Fibroblast of lung (primary cell): ENCODE measurements around the gene OR52J3. TPM values are rescaled to one million over a fixed set of nuclear protein-coding genes. Genes with fewer than 3 reads are reported as not detected.

Source experiments
- DNase-seq, 2 donors: peaks; one replicate each; pipeline versions ENCODE4 v3.0.0 to v3.0.0-alpha.2; 2010; ENCODE audit warnings: low read depth in 2 of 2
- H2AFZ ChIP-seq: 2 replicates; pipeline ENCODE4 v1.5.1; 2012; ENCODE audit warnings: low read length, control low read depth, inconsistent platforms
- H3K27ac ChIP-seq: 2 replicates; pipeline ENCODE4 v1.5.1; 2011; ENCODE audit warnings: low read length, control low read depth; ENCODE audit not compliant: insufficient read depth
- H3K27me3 ChIP-seq: 2 replicates; pipeline ENCODE4 v1.5.1; 2011; ENCODE audit warnings: mild to moderate bottlenecking, low read length; ENCODE audit not compliant: control insufficient read depth, insufficient read depth
- H3K36me3 ChIP-seq: 2 replicates; pipeline ENCODE4 v1.5.1; 2011; ENCODE audit warnings: low read length; ENCODE audit not compliant: control insufficient read depth, insufficient read depth
- H3K4me1 ChIP-seq: 2 replicates; pipeline ENCODE4 v1.5.1; 2011; ENCODE audit warnings: low read length; ENCODE audit not compliant: control insufficient read depth, insufficient read depth; ENCODE audit errors: extremely low read depth
- H3K4me2 ChIP-seq: 2 replicates; pipeline ENCODE4 v1.5.1; 2011; ENCODE audit warnings: low read length, control low read depth; ENCODE audit not compliant: insufficient read depth; ENCODE audit errors: extremely low read depth
- H3K4me3 ChIP-seq, 4 experiments: fragments of 200-600 bp in 1 of 4; sonication (generic) in 1 of 4; replicated peaks in 1 of 4; 2 replicates each; pipeline ENCODE4 v1.5.1; 2011 to 2016; ENCODE audit warnings: low read length in 4 of 4, low read depth in 3 of 4, mild to moderate bottlenecking in 3 of 4, control low read depth in 2 of 4, inconsistent platforms in 1 of 4, mixed read lengths in 1 of 4; ENCODE audit not compliant: insufficient read depth in 1 of 4; ENCODE audit errors: control extremely low read depth in 1 of 4
- H3K79me2 ChIP-seq: 2 replicates; pipeline ENCODE4 v1.5.1; 2012; ENCODE audit warnings: mild to moderate bottlenecking, low read length, inconsistent platforms; ENCODE audit not compliant: control insufficient read depth, insufficient read depth
- H3K9ac ChIP-seq: 2 replicates; pipeline ENCODE4 v1.5.1; 2011; ENCODE audit warnings: mild to moderate bottlenecking, low read length, control low read depth; ENCODE audit not compliant: insufficient read depth
- H3K9me3 ChIP-seq: 2 replicates; pipeline ENCODE4 v1.5.1; 2012; ENCODE audit warnings: low read depth, low read length; ENCODE audit not compliant: control insufficient read depth, insufficient read depth
- H4K20me1 ChIP-seq: 2 replicates; pipeline ENCODE4 v1.5.1; 2011; ENCODE audit warnings: low read length; ENCODE audit not compliant: control insufficient read depth, insufficient read depth; ENCODE audit errors: extremely low read depth
- EZH2 ChIP-seq: IDR thresholded peaks from 2 replicates; pipeline ENCODE4 v1.5.1; 2012; ENCODE audit warnings: low read length, control low read depth, mild to moderate bottlenecking; ENCODE audit errors: missing control alignments
- polyA plus RNA-seq, 2 donors: library from polyadenylated mRNA; depleted of rRNA in 1 of 2; stranded (reverse) in 1 of 2; unstranded in 1 of 2; fragments of >200 nt; gene quantifications; 2 replicates each; pipeline ENCODE4 v1.2.1, GENCODE V29; 2011 to 2012; ENCODE audit warnings: missing spikeins in 1 of 2
- total RNA-seq: library from RNA; depleted of rRNA; stranded (reverse); fragments of >200 nt; gene quantifications from 2 replicates; pipeline ENCODE4 v1.2.1, GENCODE V29; 2014
- TF ChIP-seq, protein P1 (sequence below), 2 donors: IDR thresholded peaks in 1 of 2; conservative IDR thresholded peaks in 1 of 2; 1 replicate in 1 of 2; 2 replicates in 1 of 2; pipeline ENCODE4 v1.5.1; 2011 to 2012; ENCODE audit warnings: low read length in 2 of 2, control low read depth in 1 of 2, inconsistent platforms in 1 of 2, low read depth in 1 of 2, mild to moderate bottlenecking in 1 of 2

The OR52J3 gene
- total and polyA plus RNA-seq, 2 donors (not counting 1 experiment from before 2014, with no cell fraction given), result not detected

GRCh38 chr11:5090668-5091067 lies 44.3 kb downstream of the OR52J3 start:
- no peak overlapping the region for H3K27ac ChIP-seq
- H4K20me1 ChIP-seq, result no peaks in the 10 kb centered on the region
- no peak for DNase-seq
- H3K27me3 ChIP-seq, result no peaks in the 10 kb centered on the region
- H3K36me3 ChIP-seq, result no peaks in the 10 kb centered on the region
- H3K4me1 ChIP-seq, result no peaks in the 10 kb centered on the region
- no peak overlapping the region for H2AFZ ChIP-seq
- no peak overlapping the region for H3K9ac ChIP-seq
- H3K4me3 ChIP-seq, result no peak overlapping the region
- H3K4me2 ChIP-seq, result no peak overlapping the region
- H3K79me2 ChIP-seq, result no peaks in the 10 kb centered on the region
- H3K9me3 ChIP-seq, result no peaks in the 10 kb centered on the region
- TF ChIP-seq, protein P1, sequence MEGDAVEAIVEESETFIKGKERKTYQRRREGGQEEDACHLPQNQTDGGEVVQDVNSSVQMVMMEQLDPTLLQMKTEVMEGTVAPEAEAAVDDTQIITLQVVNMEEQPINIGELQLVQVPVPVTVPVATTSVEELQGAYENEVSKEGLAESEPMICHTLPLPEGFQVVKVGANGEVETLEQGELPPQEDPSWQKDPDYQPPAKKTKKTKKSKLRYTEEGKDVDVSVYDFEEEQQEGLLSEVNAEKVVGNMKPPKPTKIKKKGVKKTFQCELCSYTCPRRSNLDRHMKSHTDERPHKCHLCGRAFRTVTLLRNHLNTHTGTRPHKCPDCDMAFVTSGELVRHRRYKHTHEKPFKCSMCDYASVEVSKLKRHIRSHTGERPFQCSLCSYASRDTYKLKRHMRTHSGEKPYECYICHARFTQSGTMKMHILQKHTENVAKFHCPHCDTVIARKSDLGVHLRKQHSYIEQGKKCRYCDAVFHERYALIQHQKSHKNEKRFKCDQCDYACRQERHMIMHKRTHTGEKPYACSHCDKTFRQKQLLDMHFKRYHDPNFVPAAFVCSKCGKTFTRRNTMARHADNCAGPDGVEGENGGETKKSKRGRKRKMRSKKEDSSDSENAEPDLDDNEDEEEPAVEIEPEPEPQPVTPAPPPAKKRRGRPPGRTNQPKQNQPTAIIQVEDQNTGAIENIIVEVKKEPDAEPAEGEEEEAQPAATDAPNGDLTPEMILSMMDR (conservative IDR thresholded peaks at IDR 0.05 in 1 of 2, IDR thresholded peaks at IDR 0.05 in 1 of 2; ENCODE audit: low read depth in 1 of 2, low read length in 2 of 2), result no peak
- no peak for TF ChIP-seq EZH2

DNA sequence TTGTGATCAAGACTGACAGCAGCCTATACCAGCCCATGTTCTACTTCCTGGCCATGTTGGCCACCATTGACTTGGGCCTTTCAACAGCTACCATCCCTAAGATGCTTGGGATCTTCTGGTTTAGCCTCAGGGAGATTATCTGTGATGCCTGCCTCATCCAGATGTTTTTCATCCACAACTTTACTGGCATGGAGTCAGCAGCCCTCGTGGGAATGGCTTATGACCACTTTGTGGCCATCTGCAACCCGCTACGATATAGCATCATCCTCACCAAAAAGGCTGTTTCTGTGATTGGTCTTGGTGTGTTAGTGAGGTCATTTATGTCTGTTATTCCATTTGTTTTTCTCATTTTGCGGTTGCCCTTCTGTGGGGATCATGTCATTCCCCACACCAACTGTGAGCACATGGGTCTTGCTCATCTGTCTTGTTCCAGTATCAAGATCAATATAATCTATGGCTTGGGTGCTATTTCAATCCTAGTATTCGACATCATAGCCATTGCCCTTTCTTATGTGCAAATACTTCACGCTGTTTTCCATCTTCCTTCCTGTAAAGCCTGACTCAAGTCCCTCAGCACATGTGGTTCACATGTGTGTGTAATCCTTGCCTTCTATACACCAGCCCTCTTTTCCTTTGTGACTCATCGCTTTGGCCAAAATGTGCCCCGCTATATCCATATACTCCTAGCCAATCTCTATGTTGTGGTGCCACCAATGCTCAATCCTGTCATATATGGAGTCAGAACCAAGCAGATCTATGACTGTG lies 46.7 kb downstream of the OR52J3 start:
- TF ChIP-seq, protein P1 (conservative IDR thresholded peaks at IDR 0.05 in 1 of 2, IDR thresholded peaks at IDR 0.05 in 1 of 2; ENCODE audit: low read depth in 1 of 2, low read length in 2 of 2), result no peak
- TF ChIP-seq EZH2, result no peak
- H3K36me3 ChIP-seq, result no peaks in the 10 kb centered on the region
- no peak for DNase-seq

DNA sequence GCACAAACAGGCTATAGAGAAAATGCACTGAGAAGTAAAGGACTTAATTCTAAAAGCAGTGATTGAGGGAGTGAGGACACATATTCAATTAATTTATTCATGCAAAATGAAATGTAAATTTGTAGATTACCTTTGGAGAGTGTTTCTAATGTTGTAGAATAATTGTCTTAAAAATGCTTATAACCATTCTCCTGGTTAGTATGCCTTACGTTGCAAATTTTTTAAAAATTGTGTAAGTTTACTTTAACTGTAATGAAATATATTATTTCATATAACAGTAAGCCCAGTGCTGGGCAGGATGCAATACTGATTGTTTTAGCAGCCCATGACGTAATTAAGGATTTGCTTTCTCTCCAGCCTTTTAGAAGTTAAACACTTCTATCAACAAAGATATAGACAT lies 49.7 kb downstream of the OR52J3 start:
- H4K20me1 ChIP-seq, result no peaks in the 10 kb centered on the region
- H3K9me3 ChIP-seq, result no peaks in the 10 kb centered on the region
- no peak for DNase-seq
- no peak for TF ChIP-seq EZH2
- TF ChIP-seq, protein P1 (conservative IDR thresholded peaks at IDR 0.05 in 1 of 2, IDR thresholded peaks at IDR 0.05 in 1 of 2; ENCODE audit: low read depth in 1 of 2, low read length in 2 of 2), result no peak
- no peaks in the 10 kb centered on the region for H3K79me2 ChIP-seq
- no peak overlapping the region for H3K4me3 ChIP-seq
- no peaks in the 10 kb centered on the region for H3K27me3 ChIP-seq
- no peak overlapping the region for H2AFZ ChIP-seq
- H3K4me1 ChIP-seq, result no peaks in the 10 kb centered on the region
- no peaks in the 10 kb centered on the region for H3K36me3 ChIP-seq
- no peak overlapping the region for H3K27ac ChIP-seq
- no peak overlapping the region for H3K4me2 ChIP-seq
- no peak overlapping the region for H3K9ac ChIP-seq

More for the DNA sequence above, 46.7 kb downstream of the OR52J3 start:
- Histone ChIP-seq H3K9ac (no peak overlapping the region), H3K27ac (no peak overlapping the region), H3K4me2 (no peak overlapping the region), H3K27me3 (no peaks in the 10 kb centered on the region), H3K4me3 (no peak overlapping the region), H4K20me1 (no peaks in the 10 kb centered on the region), H3K4me1 (no peaks in the 10 kb centered on the region), H2AFZ (no peak overlapping the region), H3K79me2 (no peaks in the 10 kb centered on the region), H3K9me3 (no peaks in the 10 kb centered on the region)

Other genes with a start within 250 kb of the OR52J3 start
- not detected in 2 replicates for gene OR52R1, start 242.1 kb upstream of the OR52J3 start, total RNA-seq
- not detected in 2 replicates for gene OR52R1, start 242.1 kb upstream of the OR52J3 start, polyA plus RNA-seq
- gene OR51F2, start 225.2 kb upstream of the OR52J3 start, total RNA-seq, result not detected in 2 replicates
- gene OR51F2, start 225.2 kb upstream of the OR52J3 start, polyA plus RNA-seq, result not detected in 2 replicates
- gene OR51S1, start 197.3 kb upstream of the OR52J3 start, total RNA-seq, result not detected in 2 replicates
- not detected in 2 replicates for gene OR51S1, start 197.3 kb upstream of the OR52J3 start, polyA plus RNA-seq
- gene OR51T1, start 164.6 kb upstream of the OR52J3 start, total RNA-seq, result not detected in 2 replicates
- not detected in 2 replicates for gene OR51T1, start 164.6 kb upstream of the OR52J3 start, polyA plus RNA-seq
- gene OR51A7, start 142.7 kb upstream of the OR52J3 start, total RNA-seq, result not detected in 2 replicates
- gene OR51A7, start 142.7 kb upstream of the OR52J3 start, polyA plus RNA-seq, result not detected in 2 replicates
- gene OR51G2, start 127.2 kb upstream of the OR52J3 start, total RNA-seq, result not detected in 2 replicates
- not detected in 2 replicates for gene OR51G2, start 127.2 kb upstream of the OR52J3 start, polyA plus RNA-seq
- not detected in 2 replicates for gene OR51G1, start 122.2 kb upstream of the OR52J3 start, total RNA-seq
- not detected in 2 replicates for gene OR51G1, start 122.2 kb upstream of the OR52J3 start, polyA plus RNA-seq
- not detected in 2 replicates for gene OR51A4, start 98.9 kb upstream of the OR52J3 start, total RNA-seq
- gene OR51A4, start 98.9 kb upstream of the OR52J3 start, polyA plus RNA-seq, result not detected in 2 replicates
- not detected in 2 replicates for gene OR51A2, start 90.8 kb upstream of the OR52J3 start, total RNA-seq
- gene OR51A2, start 90.8 kb upstream of the OR52J3 start, polyA plus RNA-seq, result not detected in 2 replicates
- not detected in 2 replicates for gene OR51L1, start 51.7 kb upstream of the OR52J3 start, total RNA-seq
- not detected in 2 replicates for gene OR51L1, start 51.7 kb upstream of the OR52J3 start, polyA plus RNA-seq
- not detected in 2 replicates for gene OR52E2, start 13.1 kb downstream of the OR52J3 start, total RNA-seq
- gene OR52E2, start 13.1 kb downstream of the OR52J3 start, polyA plus RNA-seq, result not detected in 2 replicates
- not detected in 2 replicates for gene OR52E1, start 23.0 kb downstream of the OR52J3 start, total RNA-seq
- gene OR52E1, start 23.0 kb downstream of the OR52J3 start, polyA plus RNA-seq, result not detected in 2 replicates
- gene OR52A5, start 91.8 kb downstream of the OR52J3 start, total RNA-seq, result not detected in 2 replicates
- not detected in 2 replicates for gene OR52A5, start 91.8 kb downstream of the OR52J3 start, polyA plus RNA-seq
- not detected in 2 replicates for gene OR52A1, start 108.2 kb downstream of the OR52J3 start, total RNA-seq
- gene OR52A1, start 108.2 kb downstream of the OR52J3 start, polyA plus RNA-seq, result not detected in 2 replicates
- gene OR51V1, start 154.2 kb downstream of the OR52J3 start, total RNA-seq, result not detected in 2 replicates
- gene OR51V1, start 154.2 kb downstream of the OR52J3 start, polyA plus RNA-seq, result not detected in 2 replicates
- not detected in 2 replicates for gene HBB, start 180.5 kb downstream of the OR52J3 start, total RNA-seq
- 0.16 and 0.22 TPM in 2 replicates for gene HBB, start 180.5 kb downstream of the OR52J3 start, polyA plus RNA-seq
- gene HBD, start 188.0 kb downstream of the OR52J3 start, total RNA-seq, result 5.9 TPM in 1 of 2 replicates, not detected in the other
- gene HBD, start 188.0 kb downstream of the OR52J3 start, polyA plus RNA-seq, result 17.1 and 53.4 TPM in 2 replicates
- gene HBG1, start 203.3 kb downstream of the OR52J3 start, total RNA-seq, result not detected in 2 replicates
- gene HBG1, start 203.3 kb downstream of the OR52J3 start, polyA plus RNA-seq, result 0.41 and 0.46 TPM in 2 replicates
- not detected in 2 replicates for gene HBG2, start 208.3 kb downstream of the OR52J3 start, total RNA-seq
- gene HBG2, start 208.3 kb downstream of the OR52J3 start, polyA plus RNA-seq, result 0.93 and 2.6 TPM in 2 replicates
- 0.33 TPM in 1 of 2 replicates, not detected in the other for gene HBE1, start 223.4 kb downstream of the OR52J3 start, total RNA-seq
- 2.0 and 3.1 TPM in 2 replicates for gene HBE1, start 223.4 kb downstream of the OR52J3 start, polyA plus RNA-seq